CD8-positive, alpha-beta memory T cell (primary cell): ENCODE measurements around the gene CNP. TPM values are rescaled to one million over a fixed set of nuclear protein-coding genes. Genes with fewer than 3 reads are reported as not detected.
"Not testable (repeated sequence)": the region's sequence is repeated elsewhere in the genome, so short reads cannot be mapped to it uniquely, and the experiment has no call there.

Experiments used
- CTCF ChIA-PET: fragments of 350-600 bp; sonication (Branson Sonifier 250); formaldehyde crosslinking; loops from one replicate; lab custom pipeline; 2021; ENCODE audit warnings: antibody characterized with exemption; lab: Charles Lee
- POLR2A ChIA-PET: fragments of 350-600 bp; sonication (Branson Sonifier 250); formaldehyde crosslinking; loops from one replicate; lab custom pipeline; 2021; ENCODE audit warnings: antibody characterized with exemption; lab: Charles Lee
- DNase-seq, 5 donors: peaks; one replicate each; pipeline versions ENCODE4 v3.0.0 to v3.0.0-alpha.2; 2020 to 2022; ENCODE audit warnings: mixed read lengths in 1 of 5
- H3K27ac ChIP-seq: one replicate; pipeline ENCODE4 v1.7.0; 2013; ENCODE audit warnings: low read depth, mild to moderate bottlenecking, low read length, moderate library complexity
- H3K27me3 ChIP-seq: 2 replicates; pipeline ENCODE4 v1.7.0; 2013; ENCODE audit warnings: low read length, mild to moderate bottlenecking; ENCODE audit not compliant: insufficient read depth, poor library complexity, severe bottlenecking
- H3K36me3 ChIP-seq: 2 replicates; pipeline ENCODE4 v1.7.0; 2013; ENCODE audit warnings: mild to moderate bottlenecking, low read length, moderate library complexity; ENCODE audit not compliant: insufficient read depth
- H3K4me1 ChIP-seq: 2 replicates; pipeline ENCODE4 v1.7.0; 2013; ENCODE audit warnings: mild to moderate bottlenecking, low read length, moderate library complexity; ENCODE audit not compliant: insufficient read depth
- H3K4me3 ChIP-seq: 2 replicates; pipeline ENCODE4 v1.7.0; 2013; ENCODE audit warnings: mild to moderate bottlenecking, low read length
- H3K9me3 ChIP-seq: 2 replicates; pipeline ENCODE4 v1.7.0; 2013; ENCODE audit warnings: mild to moderate bottlenecking, low read length
- H3K27ac Mint-ChIP-seq, 8 donors: one replicate each; pipeline ENCODE4 v1.8.0; 2020 to 2021; ENCODE audit warnings: mixed read lengths in 8 of 8, mild to moderate bottlenecking in 6 of 8, inconsistent platforms in 3 of 8, moderate library complexity in 3 of 8
- H3K27me3 Mint-ChIP-seq, 2 donors: one replicate each; pipeline ENCODE4 v1.8.0; 2020 to 2021; ENCODE audit warnings: mixed read lengths in 2 of 2, mild to moderate bottlenecking in 1 of 2, moderate library complexity in 1 of 2
- H3K36me3 Mint-ChIP-seq, 3 donors: one replicate each; pipeline ENCODE4 v1.8.0; 2020 to 2021; ENCODE audit warnings: mixed read lengths in 3 of 3, inconsistent platforms in 1 of 3, mild to moderate bottlenecking in 1 of 3
- H3K4me1 Mint-ChIP-seq, 3 donors: one replicate each; pipeline ENCODE4 v1.8.0; 2020 to 2021; ENCODE audit warnings: mixed read lengths in 3 of 3, inconsistent platforms in 1 of 3, mild to moderate bottlenecking in 1 of 3
- H3K4me3 Mint-ChIP-seq, 7 donors: one replicate each; pipeline ENCODE4 v1.8.0; 2020 to 2021; ENCODE audit warnings: mixed read lengths in 7 of 7, mild to moderate bottlenecking in 6 of 7, moderate library complexity in 4 of 7, inconsistent platforms in 2 of 7
- H3K9me3 Mint-ChIP-seq, 5 donors: one replicate each; pipeline ENCODE4 v1.8.0; 2020 to 2022; ENCODE audit warnings: mixed read lengths in 5 of 5, mild to moderate bottlenecking in 3 of 5, moderate library complexity in 2 of 5, inconsistent platforms in 1 of 5
- polyA plus RNA-seq: library from polyadenylated mRNA; unstranded; fragments of 300-500 nt; fragmentation: Illumina TruSeq; gene quantifications from one replicate; pipeline ENCODE4 v1.2.3, GENCODE V29; 2021
- total RNA-seq, 2 experiments: library from RNA; stranded (reverse); gene quantifications; one replicate each; pipeline ENCODE4 v1.2.3, GENCODE V29; 2021

The CNP gene
- total and polyA plus RNA-seq, 3 experiments from 2014 or later: 35.3 to 71.6 (median 70.3) TPM

GRCh38 chr17:42012363-42012762, 45.8 kb downstream of the CNP start:
- H3K4me3 ChIP-seq, H3K9me3 ChIP-seq, H3K9me3 Mint-ChIP-seq, H3K27me3 Mint-ChIP-seq, POLR2A ChIA-PET, H3K27me3 ChIP-seq, DNase-seq, H3K36me3 ChIP-seq, H3K27ac ChIP-seq: not testable (repeated sequence)
- CTCF ChIA-PET: interaction anchor here (1.3 to 1.5 kb wide), 2 partner anchors 20 to 36 kb away, joined by 3 read pairs; no protein-coding TSS in a partner anchor
- H3K4me3 Mint-ChIP-seq: peak overlapping the region in 1 of 7 donors; percentile 16
- peaks cover 59 to 76% (median 70%) of the 10 kb centered on the region in 3 donors for H3K4me1 Mint-ChIP-seq
- H3K27ac Mint-ChIP-seq: peak overlapping the region in 3 of 8 donors; percentile 8 to 43 (median 34)
- H3K4me1 ChIP-seq: peaks cover 50% of the 10 kb centered on the region
- H3K36me3 Mint-ChIP-seq: peaks cover 0 to 49% (median 0%) of the 10 kb centered on the region in 3 donors

- H3K4me1 Mint-ChIP-seq: peaks cover 69 to 87% (median 81%) of the 10 kb centered on the region in 3 donors
- H3K27ac ChIP-seq, H3K9me3 ChIP-seq, H3K27me3 Mint-ChIP-seq, DNase-seq, H3K9me3 Mint-ChIP-seq, H3K4me3 ChIP-seq, H3K36me3 ChIP-seq, CTCF ChIA-PET, H3K27me3 ChIP-seq, POLR2A ChIA-PET: not testable (repeated sequence)
- H3K27ac Mint-ChIP-seq: peak overlapping the region in 5 of 8 donors; percentile 31 to 83 (median 63)
- H3K4me1 ChIP-seq: peaks cover 61% of the 10 kb centered on the region
- peaks cover 0 to 52% (median 0%) of the 10 kb centered on the region in 3 donors for H3K36me3 Mint-ChIP-seq
- H3K4me3 Mint-ChIP-seq: peak overlapping the region in 4 of 7 donors; percentile 11 to 68 (median 32)
Measured at GRCh38 chr17:42013740-42014139, 47.1 kb downstream of the CNP start.

GRCh38 chr17:42016411-42016831, 49.8 kb downstream of the CNP start:
- H3K4me1 ChIP-seq: peaks cover 81% of the 10 kb centered on the region
- Mint-ChIP-seq H3K27me3 (peaks cover 0 to 2% of the 10 kb centered on the region in 2 donors), H3K4me3 (peak overlapping the region; percentile 94 to 100 (median 99)), H3K27ac (peak overlapping the region; percentile 90 to 100 (median 99)), H3K9me3 (no peaks in the 10 kb centered on the region), H3K36me3 (peaks cover 0 to 37% (median 0%) of the 10 kb centered on the region in 3 donors), H3K4me1 (peaks cover 69 to 84% (median 81%) of the 10 kb centered on the region in 3 donors)
- H3K9me3 ChIP-seq: no peaks in the 10 kb centered on the region
- H3K4me3 ChIP-seq: peak overlapping the region; percentile 85
- peak overlapping the region; percentile 84 for H3K27ac ChIP-seq
- DNase-seq: no peak
- ChIA-PET CTCF (interaction anchor here (1.1 to 2.6 kb wide), 12 partner anchors 9 to 104 kb away, joined by 3 to 14 read pairs (median 4); partner anchors contain the start of gene CNP), POLR2A (interaction anchor here (1.1 to 3.3 kb wide), 5 partner anchors 50 to 808 kb away, joined by 3 to 35 read pairs (median 9); partner anchors contain the start of genes BECN1, CNP, DHX58 and ODAD4)
- H3K27me3 ChIP-seq: no peaks in the 10 kb centered on the region
- no peaks in the 10 kb centered on the region for H3K36me3 ChIP-seq

- CTCF ChIA-PET: interaction anchor here (0.7 to 2.6 kb wide), 23 partner anchors 9 to 205 kb away, joined by 3 to 12 read pairs (median 3); partner anchors contain the start of genes CNP, DHX58, KLHL11 and ODAD4
Measured at GRCh38 chr17:42016941-42017865, 50.6 kb downstream of the CNP start, which contains the start of gene DNAJC7. Gene DNAJC7, minus strand, starts transcription at chr17:42017439. Its CDS starts 23 bp downstream, at chr17:42017416.

GRCh38 chr17:42017866-42018200, 51.2 kb downstream of the CNP start:
- H3K27ac Mint-ChIP-seq: peak overlapping the region; percentile 90 to 100 (median 99)
- H3K4me3 ChIP-seq: peak overlapping the region; percentile 85
- POLR2A ChIA-PET: interaction anchor here (0.6 to 3.3 kb wide), 8 partner anchors 51 to 371 kb away, joined by 3 to 35 read pairs (median 4); partner anchors contain the start of genes ACLY, CNP, DHX58 and ODAD4

More at GRCh38 chr17:42016941-42017865, 50.6 kb downstream of the CNP start, which contains the start of gene DNAJC7:
- Mint-ChIP-seq H3K9me3 (no peaks in the 10 kb centered on the region), H3K4me3 (peak within 1 kb of the TSS; percentile 94 to 100 (median 99)), H3K36me3 (peaks cover 0 to 35% (median under 1%) of the 10 kb centered on the region in 3 donors), H3K27me3 (peaks cover 0 to 2% of the 10 kb centered on the region in 2 donors), H3K27ac (peak within 1 kb of the TSS; percentile 90 to 100 (median 99)), H3K4me1 (peaks cover 65 to 82% (median 78%) of the 10 kb centered on the region in 3 donors)
- DNase-seq: peak; percentile 80 to 93 (median 85)
- no peaks in the 10 kb centered on the region for H3K9me3 ChIP-seq
- H3K27ac ChIP-seq: peak within 1 kb of the TSS; percentile 84
- H3K27me3 ChIP-seq: no peaks in the 10 kb centered on the region
- peaks cover 1% of the 10 kb centered on the region for H3K36me3 ChIP-seq
- peak within 1 kb of the TSS; percentile 85 for H3K4me3 ChIP-seq
- POLR2A ChIA-PET: interaction anchor here (0.6 to 3.3 kb wide), 8 partner anchors 51 to 371 kb away, joined by 3 to 35 read pairs (median 4); partner anchors contain the start of genes ACLY, CNP, DHX58 and ODAD4
- H3K4me1 ChIP-seq: peaks cover 77% of the 10 kb centered on the region

GRCh38 chr17:42018339-42018738, 51.7 kb downstream of the CNP start:
- Histone ChIP-seq H3K36me3 (peaks cover 13% of the 10 kb centered on the region), H3K4me1 (peaks cover 67% of the 10 kb centered on the region), H3K9me3 (no peaks in the 10 kb centered on the region), H3K4me3 (peak overlapping the region; percentile 85), H3K27ac (peak overlapping the region; percentile 84), H3K27me3 (no peaks in the 10 kb centered on the region)
- H3K4me3 Mint-ChIP-seq: peak overlapping the region; percentile 94 to 100 (median 99)
- H3K36me3 Mint-ChIP-seq: peaks cover 0 to 39% (median 2%) of the 10 kb centered on the region in 3 donors
- H3K27me3 Mint-ChIP-seq: peaks cover 0 to 2% of the 10 kb centered on the region in 2 donors
- H3K4me1 Mint-ChIP-seq: peaks cover 58 to 73% (median 70%) of the 10 kb centered on the region in 3 donors
- ChIA-PET POLR2A (interaction anchor here (1.2 to 3.3 kb wide), 5 partner anchors 52 to 370 kb away, joined by 3 to 35 read pairs (median 9); partner anchors contain the start of genes CNP, DHX58, ODAD4 and STAT3), CTCF (interaction anchor here (0.9 to 2.6 kb wide), 14 partner anchors 8 to 204 kb away, joined by 3 to 12 read pairs (median 3); partner anchors contain the start of genes CNP and DHX58)
- H3K9me3 Mint-ChIP-seq: no peaks in the 10 kb centered on the region
- DNase-seq: no peak
- peak overlapping the region in 7 of 8 donors; percentile 69 to 99 (median 98) for H3K27ac Mint-ChIP-seq

More at GRCh38 chr17:42017866-42018200, 51.2 kb downstream of the CNP start:
- CTCF ChIA-PET: interaction anchor here (0.8 to 2.6 kb wide), 20 partner anchors 8 to 206 kb away, joined by 3 to 12 read pairs (median 3); partner anchors contain the start of genes CNP, DHX58, KLHL11 and ODAD4
- no peaks in the 10 kb centered on the region for H3K9me3 ChIP-seq
- H3K27me3 Mint-ChIP-seq: peaks cover 0 to 2% of the 10 kb centered on the region in 2 donors
- peaks cover 8% of the 10 kb centered on the region for H3K36me3 ChIP-seq
- peaks cover 72% of the 10 kb centered on the region for H3K4me1 ChIP-seq
- peak overlapping the region; percentile 84 for H3K27ac ChIP-seq
- H3K9me3 Mint-ChIP-seq: no peaks in the 10 kb centered on the region
- peaks cover 0 to 38% (median 2%) of the 10 kb centered on the region in 3 donors for H3K36me3 Mint-ChIP-seq
- no peak for DNase-seq
- peak overlapping the region; percentile 94 to 100 (median 99) for H3K4me3 Mint-ChIP-seq
- no peaks in the 10 kb centered on the region for H3K27me3 ChIP-seq
- H3K4me1 Mint-ChIP-seq: peaks cover 61 to 78% (median 75%) of the 10 kb centered on the region in 3 donors

GRCh38 chr17:42018988-42019387, 52.4 kb downstream of the CNP start:
- Histone ChIP-seq H3K4me1 (peaks cover 60% of the 10 kb centered on the region), H3K9me3 (no peaks in the 10 kb centered on the region), H3K27me3 (no peaks in the 10 kb centered on the region), H3K27ac (no peak overlapping the region), H3K36me3 (peaks cover 18% of the 10 kb centered on the region), H3K4me3 (no peak overlapping the region)
- DNase-seq: no peak
- ChIA-PET POLR2A (interaction anchor here (3.3 kb wide), 1 partner anchor 94 kb away, joined by 13 read pairs; the partner anchor contains the start of gene DHX58), CTCF (interaction anchor here (1.0 to 2.6 kb wide), 7 partner anchors 9 to 93 kb away, joined by 3 to 12 read pairs (median 4); partner anchors contain the start of genes CNP, DHX58 and ODAD4)
- peaks cover 0 to 2% of the 10 kb centered on the region in 2 donors for H3K27me3 Mint-ChIP-seq
- H3K4me1 Mint-ChIP-seq: peaks cover 54 to 68% (median 66%) of the 10 kb centered on the region in 3 donors
- no peaks in the 10 kb centered on the region for H3K9me3 Mint-ChIP-seq
- H3K36me3 Mint-ChIP-seq: peaks cover 0 to 43% (median 2%) of the 10 kb centered on the region in 3 donors
- H3K27ac Mint-ChIP-seq: peak overlapping the region in 3 of 8 donors; percentile 50 to 99 (median 90)
- peak overlapping the region; percentile 36 to 100 (median 97) for H3K4me3 Mint-ChIP-seq
